ENCODE measurements around the gene SRRM2.

SRRM2 gene

DNA sequence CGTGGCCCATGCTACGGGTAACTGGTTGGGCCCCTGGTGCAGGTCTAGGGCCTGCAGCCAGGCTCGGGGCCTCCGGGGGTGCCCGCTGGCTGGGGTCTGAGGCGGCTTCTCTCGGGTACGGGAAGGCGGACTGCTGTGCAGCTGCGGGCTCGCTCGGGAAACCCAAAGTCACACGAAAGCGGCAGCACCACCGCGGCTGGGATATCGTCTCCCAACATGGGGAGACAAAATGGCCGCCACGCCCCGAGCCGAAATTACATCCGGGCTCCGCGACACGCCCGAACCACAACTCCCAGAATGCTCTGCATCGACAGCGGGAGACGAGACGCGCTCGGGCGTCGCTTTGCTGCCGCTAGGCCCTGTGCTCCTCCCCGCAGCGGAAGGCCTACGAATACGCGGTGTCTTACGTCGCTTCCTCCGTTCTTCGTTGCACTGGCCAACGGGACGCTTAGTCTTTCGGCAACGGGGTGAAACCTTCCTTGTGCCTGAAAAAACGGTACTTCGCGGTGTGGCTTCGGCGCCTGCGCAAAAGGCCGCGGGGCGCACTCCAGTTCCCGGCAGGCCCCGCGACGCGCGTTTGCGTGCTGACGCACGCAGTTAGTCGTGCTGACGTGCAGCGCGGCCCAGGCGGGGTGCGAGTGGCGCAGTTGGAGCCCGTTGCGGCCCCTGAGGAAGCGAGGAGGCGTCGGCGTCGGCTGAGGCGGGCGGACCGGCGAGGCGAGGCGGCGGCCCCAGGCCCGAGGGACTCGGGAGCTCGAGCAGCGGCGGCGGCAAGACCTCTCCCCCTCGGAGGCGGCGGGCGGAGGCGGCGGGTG is at the start of gene SRRM2:
TSS of gene SRRM2 (plus strand) at position 604 of the 815 bp plus-strand sequence. CDS start 3,727 bp downstream, outside the sequence.
- peak; percentile 86 to 88 (median 87) for DNase-seq (ENCODE audit: low read depth in 3 of 3)

DNA sequence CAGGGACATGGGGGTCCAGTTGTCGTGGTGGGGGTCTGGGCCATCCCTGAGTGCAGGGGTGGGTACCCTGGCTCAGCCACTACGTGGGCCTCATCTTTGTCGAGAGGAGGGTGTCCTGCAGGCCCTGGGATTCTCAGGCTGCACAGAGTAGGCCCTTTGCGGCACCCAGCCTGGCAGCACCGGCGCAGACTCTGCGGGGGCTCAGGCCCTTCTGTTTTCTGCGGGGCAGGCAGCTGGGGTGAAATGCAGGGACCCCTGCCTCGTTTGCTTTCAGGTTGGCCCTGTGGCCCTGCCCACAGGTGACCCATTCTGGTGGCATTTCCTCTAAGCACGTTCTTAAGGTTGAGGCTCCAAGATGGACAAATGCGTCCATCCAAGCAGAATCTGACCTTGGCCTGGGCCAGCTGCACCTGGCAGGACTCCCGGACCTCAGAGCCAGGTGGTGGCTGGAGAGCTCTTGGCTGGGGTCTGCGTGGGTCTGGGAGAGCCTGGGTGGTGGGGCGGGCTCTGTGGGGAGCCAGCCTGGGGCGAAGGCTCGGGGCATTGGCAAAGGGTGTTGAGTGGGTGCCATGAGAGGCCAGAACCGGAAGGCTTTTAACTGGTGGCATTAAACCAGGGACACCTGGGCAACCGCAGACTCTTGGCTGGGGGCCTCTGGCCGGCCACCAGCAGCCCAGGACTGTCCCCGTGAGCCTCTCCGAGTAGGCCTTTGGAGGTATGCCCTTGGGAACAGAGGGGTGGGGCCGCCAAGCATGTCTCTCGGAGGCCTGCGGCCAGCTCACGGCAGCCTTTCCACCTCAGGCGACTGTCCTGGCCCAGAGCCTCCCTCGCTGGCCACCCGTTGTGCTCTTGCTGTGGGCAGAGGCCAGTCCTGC is 49.3 kb upstream of the SRRM2 start:
- DNase-seq (ENCODE audit: low read depth in 3 of 3): no peak

DNA sequence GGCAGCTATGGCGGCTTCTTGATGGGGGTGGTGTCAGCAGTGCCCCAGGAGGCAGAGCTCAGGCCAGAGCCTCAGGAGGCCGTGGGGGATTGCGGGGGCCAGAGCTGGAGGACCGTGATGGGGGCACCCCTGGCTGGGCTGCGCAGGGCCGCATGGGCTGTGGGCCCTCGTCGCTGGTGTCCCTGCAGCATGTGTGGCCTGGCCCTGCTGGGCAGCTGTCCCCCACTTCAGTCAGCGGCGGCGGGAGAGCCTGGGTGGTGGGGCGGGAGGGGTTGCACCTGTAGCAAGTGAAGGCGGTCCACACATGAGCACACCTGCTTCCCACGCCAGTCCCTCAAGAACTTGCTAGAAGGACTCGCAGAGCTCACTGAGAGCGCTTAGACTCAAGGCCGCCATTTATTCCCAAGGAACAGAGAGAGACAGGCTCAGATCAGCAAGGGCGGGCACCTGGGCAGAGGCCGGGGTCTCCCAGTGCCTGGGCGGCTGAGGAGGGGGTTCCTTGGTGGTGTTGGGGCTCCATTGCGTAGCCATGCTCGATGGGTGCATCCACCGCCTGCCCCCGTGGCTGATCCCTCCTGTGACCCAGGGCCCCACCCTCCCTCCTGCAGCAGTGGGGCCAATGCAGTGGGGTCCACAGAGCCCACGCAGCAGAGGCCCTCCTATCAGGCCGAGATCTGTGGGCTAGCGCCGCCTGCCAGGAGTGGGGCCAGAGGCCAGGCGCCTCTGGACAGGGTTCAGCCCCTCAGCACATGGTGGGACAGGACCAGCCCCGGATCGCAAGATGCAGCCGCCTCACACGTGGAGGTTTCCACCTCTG is 48.1 kb upstream of the SRRM2 start:
- DNase-seq (ENCODE audit: low read depth in 3 of 3): no peak

DNA sequence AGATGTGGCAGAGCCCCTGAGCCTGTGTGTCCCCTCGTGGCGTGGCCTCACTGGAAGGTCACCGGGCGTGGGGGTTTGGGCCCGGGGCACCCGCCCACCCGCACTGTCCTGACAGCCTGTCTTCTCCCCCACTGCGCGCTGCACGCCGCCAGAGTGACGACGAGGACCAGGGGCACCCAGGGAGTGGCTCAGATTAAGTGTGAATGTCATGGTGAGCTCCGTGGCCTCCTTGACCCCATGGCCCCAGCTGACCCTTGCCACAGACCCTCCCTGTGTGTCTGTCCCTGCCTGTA is 47.5 kb upstream of the SRRM2 start:
- no peak for DNase-seq (ENCODE audit: low read depth in 3 of 3)

DNA sequence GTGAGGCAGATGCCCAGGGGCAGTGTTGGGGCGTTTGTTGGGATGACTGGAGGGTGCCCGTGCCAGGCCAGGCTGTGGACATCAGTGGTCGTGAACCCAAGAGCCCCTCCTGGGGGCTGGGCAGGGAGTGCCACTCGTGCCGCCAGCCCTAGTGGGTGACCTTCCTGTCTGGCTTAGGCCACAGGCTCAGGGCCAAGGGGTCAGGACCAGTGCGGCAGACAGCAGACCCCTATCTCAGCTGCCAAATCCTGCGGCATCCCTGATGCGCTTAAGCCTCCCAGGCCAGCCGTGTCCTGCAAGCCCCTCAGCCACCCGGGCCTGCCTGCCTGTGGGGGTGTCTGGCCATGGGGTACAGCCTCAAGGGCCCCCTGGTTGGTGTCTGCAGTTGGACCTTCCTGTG is 47.1 kb upstream of the SRRM2 start:
- no peak for DNase-seq (ENCODE audit: low read depth in 3 of 3)

DNA sequence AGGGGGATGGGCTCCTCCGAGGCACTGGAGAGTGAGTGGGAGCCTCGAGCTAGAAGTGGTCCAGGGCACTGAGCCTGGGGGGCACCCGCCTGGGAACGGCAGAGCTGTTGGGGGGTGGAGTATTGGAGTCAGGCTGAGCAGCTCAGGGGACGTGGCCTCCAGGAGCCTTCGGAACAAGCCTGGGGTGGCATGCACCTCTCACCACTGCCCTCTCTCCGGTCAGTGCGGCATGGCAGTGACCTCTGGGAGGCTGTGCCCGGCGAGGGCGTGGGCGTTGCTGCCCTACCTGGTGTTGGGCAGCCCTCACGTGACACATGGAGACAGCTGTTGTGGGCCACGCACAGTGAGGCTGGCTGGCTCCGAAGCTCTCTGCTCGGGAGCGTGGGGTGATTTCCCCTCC is 46.4 kb upstream of the SRRM2 start:
- no peak for DNase-seq (ENCODE audit: low read depth in 3 of 3)

DNA sequence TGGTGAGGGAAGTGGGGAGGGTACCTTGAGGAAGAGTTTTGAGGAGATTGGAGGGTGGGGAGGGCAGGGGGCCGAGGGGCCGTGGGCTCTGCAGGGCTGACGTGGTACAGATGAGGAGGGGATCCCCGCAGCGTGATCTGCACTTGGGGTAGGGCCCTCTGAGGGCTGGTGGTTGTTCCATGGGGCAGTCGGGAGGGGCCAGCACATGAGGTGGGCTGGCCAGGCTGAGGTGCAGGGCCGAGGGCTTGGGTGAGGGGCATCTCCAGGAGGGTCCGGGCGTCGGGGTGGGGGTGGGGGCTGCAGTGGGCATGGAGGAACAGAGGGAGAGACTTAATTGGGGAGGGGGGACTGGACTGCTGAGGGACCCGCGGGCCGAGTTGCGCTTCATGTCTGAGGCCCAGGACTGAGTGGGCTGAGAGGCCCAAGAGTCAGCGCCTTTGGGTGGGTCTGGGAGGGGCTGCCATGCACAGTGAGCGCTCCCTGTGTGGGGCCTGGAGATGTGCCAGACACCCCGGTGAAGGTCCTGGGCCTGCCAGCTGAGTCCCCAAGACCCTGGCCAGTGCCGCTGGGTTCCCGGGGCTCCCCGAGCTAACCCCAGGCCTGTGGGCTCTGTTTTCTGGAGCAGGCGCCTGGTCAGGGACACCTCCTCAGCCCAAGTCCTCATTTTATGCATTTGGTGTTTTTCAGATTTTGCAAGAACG is 45.7 kb upstream of the SRRM2 start:
- no peak for DNase-seq (ENCODE audit: low read depth in 3 of 3)

DNA sequence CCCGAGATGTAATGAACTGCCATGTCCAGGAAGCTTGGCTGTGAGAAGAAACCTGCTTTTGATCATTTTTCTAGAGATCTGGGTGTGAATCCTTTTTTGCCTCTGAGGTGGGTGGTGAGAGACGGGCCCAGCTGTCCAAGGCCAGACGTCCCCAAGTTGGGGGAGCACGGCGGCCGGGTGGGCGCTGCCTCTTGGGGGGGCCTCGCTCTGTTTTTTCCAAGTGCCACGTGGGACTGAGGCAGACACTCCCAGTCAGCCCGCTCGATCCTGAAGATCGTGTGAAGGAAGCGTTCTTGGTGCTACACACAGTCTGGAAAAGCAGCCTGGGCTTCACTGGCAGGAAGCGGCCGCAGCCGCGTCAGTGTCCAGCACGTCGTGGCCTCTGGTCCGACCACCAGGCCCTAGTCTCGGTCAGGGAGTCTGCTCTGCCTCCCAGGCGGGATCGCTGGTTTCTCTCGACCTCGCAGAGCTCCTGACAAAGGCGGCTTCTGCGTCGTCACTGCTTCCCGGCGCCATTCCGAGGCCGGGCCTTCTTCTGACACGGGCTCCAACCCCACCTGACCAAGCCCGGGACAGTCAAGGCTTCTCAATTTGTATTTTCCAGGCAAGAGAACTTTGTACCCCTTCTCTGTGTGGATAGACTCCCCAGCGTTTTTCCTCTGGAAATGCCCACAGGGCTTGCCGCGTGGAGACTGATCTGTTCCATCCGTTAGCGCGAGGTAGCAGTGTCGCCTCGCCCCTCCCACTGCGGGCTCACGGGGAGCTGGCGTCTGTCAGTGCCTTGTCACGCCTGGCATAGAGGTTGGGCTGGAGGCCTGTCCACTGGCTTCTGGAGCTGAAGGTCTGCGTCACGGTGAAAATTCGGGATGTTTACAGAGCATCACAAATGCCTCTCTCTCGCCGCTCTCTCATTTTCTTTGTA is 44.8 kb upstream of the SRRM2 start:
- DNase-seq (ENCODE audit: low read depth in 3 of 3): no peak

DNA sequence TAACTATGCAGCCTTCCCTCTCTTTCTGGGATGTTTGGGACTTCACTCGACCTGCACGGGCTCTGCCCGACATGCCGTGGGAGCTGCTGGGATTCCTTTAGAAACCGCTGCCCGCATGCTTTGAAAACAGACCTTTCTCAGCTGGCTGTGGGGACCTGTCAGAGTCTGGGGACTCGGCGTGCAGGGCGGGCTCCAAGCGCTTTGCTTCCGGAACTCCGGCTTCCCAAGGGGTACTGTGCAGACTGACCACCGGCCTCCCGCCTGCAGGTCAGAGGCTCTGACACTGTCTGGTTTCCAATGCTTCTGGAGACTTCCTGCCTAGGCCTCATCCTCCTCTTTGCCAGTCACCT is 44.2 kb upstream of the SRRM2 start:
- no peak for DNase-seq (ENCODE audit: low read depth in 3 of 3)

DNA sequence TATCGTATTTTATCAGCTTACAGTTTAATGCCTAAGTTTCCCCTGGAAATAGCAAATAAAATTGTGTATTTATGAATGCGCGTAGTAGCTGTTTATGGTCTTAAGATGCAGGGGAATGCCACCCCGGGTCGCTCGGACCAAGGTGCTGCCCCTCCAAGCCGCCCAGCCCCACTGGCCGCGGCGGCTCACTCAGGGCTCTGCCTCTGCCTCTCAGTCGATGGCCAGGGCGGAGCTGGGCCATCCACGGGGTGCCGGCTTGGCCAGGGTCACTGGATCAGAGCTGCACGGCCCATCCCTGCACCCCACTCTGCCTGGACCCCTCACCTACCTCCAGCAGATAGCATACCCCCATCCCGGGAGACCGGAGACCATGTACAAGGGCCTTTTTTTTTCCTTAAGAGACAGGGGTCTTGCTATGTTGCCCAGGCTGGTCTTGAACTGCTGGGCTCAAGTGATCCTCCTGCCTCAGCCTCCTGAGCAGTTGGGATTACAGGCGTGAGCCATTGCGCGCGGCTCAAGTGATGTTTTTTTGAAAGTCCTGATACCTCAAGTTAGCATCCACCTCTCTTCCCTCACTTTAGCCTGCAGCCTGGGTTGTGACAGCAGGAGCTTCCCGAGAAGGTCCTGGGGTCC is 43.4 kb upstream of the SRRM2 start:
- DNase-seq (ENCODE audit: low read depth in 3 of 3): no peak

DNA sequence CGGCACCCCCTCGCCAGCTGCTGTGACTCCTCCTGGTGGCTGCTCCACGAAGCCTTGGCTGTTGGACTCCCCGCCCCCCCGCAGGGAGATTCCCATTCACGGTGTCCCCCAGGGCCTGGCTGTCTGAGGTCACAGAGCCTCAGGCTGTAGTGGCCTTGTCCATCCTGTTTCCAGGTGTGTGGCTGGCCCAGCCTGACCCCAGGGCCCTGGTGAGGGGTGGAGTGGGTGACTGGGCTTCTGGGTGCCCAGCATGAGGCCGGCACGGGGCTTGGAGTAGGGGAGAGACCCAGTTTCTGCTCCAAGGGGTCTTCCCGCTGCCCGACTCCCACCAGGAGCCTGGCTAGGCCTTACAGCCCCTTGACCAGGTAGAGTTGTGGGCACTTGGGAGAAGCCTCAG is 42.9 kb upstream of the SRRM2 start:
- DNase-seq (ENCODE audit: low read depth in 3 of 3): no peak

DNA sequence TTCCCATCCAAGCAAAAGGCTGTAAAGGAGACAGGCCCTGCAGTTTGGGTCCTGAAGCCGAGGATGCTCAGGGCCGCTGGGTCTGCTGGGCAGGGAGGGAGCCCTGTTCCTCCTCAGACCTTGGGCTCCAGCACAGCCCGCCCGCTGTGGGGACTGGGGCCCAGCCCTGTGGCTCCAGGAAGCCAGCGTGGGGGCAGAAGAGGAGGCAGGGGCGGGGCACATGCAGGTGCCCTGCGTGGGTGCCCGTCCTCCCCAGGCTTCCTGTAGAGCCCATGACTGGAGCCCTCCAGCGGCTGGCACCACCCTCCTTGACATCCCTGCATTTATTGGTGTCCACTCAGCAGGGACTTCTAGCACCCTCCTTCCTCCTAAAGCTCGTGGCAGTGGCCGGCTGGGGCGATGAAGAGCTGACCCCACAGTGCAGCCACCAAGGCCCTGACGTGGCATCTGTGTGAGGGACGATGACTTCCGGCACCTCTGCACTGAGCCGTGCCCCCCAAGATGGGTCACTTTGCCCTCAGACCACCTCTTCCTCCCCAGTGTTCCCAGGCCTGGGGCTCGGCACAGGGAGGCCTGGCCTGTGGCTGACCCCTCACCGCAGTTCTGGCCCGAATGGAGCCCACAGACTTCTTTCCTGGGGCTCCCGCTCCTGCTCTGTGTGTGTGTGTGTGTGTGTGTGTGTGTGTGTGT is 42.3 kb upstream of the SRRM2 start:
- no peak for DNase-seq (ENCODE audit: low read depth in 3 of 3)

DNA sequence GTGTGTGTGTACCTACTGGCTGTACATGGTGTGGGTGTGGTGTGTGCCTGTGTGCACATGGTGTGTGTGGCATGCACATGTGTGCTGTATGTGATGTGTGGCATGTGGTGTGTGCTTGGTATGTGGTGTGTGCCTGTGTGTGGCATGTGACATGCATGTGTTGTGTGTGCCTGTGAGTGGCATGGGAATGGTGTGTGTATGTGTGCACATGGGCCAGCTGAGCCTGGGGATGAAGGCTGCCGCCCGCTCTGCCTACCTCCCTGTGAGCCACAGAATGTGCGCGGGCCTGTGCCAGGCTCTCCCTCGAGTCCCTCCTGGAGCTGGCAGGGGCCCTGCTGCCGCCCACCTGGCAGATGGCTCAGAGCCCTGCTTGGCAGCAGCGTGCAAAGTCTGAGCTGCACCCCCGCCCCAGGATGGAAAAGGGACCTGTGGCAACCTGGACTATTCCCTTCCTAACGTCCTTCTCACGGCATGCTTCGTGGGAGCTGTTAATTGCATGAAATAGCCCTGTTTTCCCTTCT is 41.7 kb upstream of the SRRM2 start:
- no peak for DNase-seq (ENCODE audit: low read depth in 3 of 3)

DNA sequence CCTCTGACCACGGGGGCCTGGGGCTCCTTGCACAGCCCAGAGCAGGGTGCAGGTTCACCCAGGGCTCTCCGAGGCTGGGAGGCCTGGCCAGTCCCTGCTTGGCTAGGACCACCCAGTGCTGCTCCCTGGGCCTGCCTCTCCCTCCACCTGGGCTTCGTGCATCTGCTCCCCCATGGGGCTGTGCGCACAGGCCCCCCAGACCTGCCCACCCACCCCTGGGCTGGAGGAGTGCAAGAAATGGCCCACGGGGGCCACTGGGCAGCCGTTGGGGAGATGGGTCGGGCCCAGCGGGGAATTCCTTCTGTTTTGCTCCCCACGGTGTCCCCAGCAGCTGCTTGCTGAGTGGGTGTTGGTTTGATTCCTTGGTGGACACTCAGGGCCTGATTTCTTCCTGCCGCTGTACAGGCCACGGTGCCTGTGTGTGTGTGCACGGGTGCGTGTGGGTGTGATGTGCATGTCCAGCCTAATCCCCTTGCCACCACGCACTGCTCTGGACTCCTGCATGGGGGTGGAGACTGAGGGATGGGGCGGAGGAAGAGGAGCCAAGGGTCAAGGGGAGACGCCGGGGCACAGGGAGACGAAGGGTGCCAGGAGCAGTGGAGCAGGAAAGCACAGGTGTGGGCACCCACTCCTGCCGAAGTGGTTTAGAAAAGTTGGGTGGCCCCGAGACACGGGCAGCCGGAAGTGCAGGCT is 40.9 kb upstream of the SRRM2 start:
- DNase-seq (ENCODE audit: low read depth in 3 of 3): no peak

DNA sequence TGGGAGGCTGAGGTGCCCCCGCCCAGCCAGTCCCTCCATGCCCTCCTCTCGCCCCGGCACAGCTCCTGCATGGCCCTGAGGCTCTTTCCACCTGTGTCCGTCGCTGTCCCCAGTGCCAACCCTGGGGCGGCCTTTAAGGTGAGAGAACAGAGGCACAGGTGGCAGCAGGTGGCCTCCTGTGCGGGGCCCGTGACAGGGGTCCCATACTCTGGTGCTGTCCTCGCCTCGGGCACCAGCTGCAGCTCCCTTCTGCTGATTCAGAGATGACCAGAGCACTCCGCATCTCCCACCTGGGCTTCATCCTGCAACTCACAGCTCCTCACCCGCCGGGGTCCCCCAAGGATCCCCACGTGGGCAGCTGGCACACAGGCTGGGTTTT is 40.4 kb upstream of the SRRM2 start:
- DNase-seq (ENCODE audit: low read depth in 3 of 3): no peak

DNA sequence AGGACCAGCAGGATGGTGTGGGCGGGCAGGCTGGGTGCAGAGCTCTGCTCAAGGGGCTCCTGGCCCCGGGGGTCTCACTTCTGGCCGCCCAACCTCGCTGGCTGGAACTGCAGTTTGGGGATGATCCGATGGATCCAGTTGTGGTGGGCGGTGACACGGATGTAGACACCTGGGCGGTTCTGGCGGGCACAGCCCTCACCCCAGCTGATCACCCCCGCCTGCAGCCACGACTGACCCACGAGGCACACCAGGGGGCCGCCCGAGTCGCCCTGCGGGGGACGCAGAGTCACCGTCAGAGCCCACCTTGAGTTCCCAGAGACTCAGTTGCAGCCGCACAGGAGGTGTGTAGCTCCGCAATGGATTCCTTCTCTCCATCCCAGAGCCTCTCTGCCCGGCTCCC is 39.9 kb upstream of the SRRM2 start:
- DNase-seq (ENCODE audit: low read depth in 3 of 3): no peak

DNA sequence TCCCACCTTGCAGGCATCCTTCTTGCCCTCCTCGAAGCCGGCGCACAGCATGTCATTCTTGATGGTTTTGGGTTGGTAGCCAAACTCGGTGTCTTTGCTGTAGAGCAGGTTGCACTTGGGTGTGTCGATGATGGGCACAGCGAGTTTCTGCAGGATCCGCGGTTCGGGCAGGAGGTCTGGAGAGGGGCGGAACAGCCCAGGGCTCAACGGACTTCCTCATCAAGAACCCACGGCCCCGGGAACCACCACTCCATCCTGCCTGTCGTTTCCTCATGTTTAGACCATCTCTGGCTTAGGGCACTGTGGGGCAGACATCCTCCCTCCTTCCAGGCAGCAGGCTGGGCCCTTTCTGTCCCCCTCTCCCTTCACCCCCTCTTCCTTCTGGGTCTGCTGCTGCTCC is 38.9 kb upstream of the SRRM2 start:
- no peak for DNase-seq (ENCODE audit: low read depth in 3 of 3)

DNA sequence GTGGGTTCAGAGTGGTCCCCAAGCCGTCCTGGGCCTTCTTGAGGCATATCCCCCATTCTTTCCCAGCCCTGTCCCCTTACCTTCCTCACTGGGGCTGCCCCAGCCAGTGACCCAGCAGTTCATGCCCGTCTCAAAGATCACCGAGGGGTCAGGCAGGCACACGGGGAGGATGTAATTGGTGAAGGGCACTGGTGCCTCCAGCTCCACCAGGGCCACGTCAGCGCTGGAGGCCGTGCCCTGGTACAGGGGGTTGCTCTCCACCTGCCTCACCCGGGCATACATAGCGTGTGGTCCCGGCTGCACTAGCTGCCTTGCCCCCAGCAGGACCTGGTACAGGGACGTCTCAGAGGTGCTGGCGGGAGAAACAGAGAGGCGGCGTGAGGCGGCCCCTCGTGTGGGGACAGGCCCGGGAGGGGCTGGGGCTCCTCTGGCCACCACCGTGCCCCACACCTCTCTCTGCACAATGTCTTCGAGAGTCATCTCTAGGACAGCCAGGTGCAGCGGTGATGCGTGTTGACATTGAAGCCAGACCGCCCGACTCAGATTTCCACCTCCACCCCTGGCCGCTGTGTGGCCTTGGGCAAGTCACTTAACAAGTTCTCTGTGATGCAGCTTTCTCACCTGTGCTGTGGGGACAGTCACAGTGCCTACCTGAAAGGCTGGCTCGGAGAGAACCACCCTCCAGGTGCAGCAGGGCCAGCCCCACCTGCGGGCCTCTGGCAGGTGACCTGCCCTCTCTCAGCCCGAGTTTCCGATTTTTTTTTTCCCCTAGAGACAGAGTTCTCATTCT is 38.3 kb upstream of the SRRM2 start:
- no peak for DNase-seq (ENCODE audit: low read depth in 3 of 3)

All from stimulated activated CD4-positive, alpha-beta T cell treated with anti-CD3 and anti-CD28 coated beads, TNF-alpha, amount 100 ng/mL, for 4 hours (primary cell).